Measurements from ENCODE around the gene SMARCD1. TPM values are rescaled to one million over a fixed set of nuclear protein-coding genes. Genes with fewer than 3 reads are reported as not detected.

The SMARCD1 gene
- total and polyA plus RNA-seq, 9 of the 15 experiments (the other 6 are each of a cell fraction or from before 2014, with no cell fraction given) = 0.86 to 91.7 (median 48.0) TPM

GRCh38 chr12:50070314-50071060, 14.7 kb upstream of the SMARCD1 start (continued):
- no peak for TF ChIP-seq E2F1 (CRISPR knock-in tag; IDR thresholded peaks at IDR 0.05)
- TF ChIP-seq ZNF408 (CRISPR knock-in tag; IDR thresholded peaks at IDR 0.05; ENCODE audit: low read depth) = no peak
- no peak for TF ChIP-seq TOE1 (IDR thresholded peaks at IDR 0.05; ENCODE audit: borderline replicate concordance)
- peak; percentile 78; the same call in 1 of the 2 replicates for TF ChIP-seq TOE1 (CRISPR knock-in tag; IDR thresholded peaks at IDR 0.05; ENCODE audit: borderline replicate concordance, low read depth)
- no peak for TF ChIP-seq KLF6 (CRISPR knock-in tag; IDR thresholded peaks at IDR 0.05; ENCODE audit: borderline replicate concordance)
- no peak for TF ChIP-seq MYC (IDR thresholded peaks at IDR 0.05; ENCODE audit: low read depth, low read length)
- TF ChIP-seq MYC (CRISPR knock-in tag; IDR thresholded peaks at IDR 0.05; ENCODE audit: borderline replicate concordance, low read depth) = no peak
- 0 out of 2 replicates have a peak, but pooled peaks have one; percentile 52 for TF ChIP-seq HDAC2 (IDR thresholded peaks at IDR 0.05)

Data from K562 (cell line).